GM06990 (cell line): ENCODE results near the gene CCDC85B.

Source experiments
- DNase-seq: peaks from one replicate; pipeline ENCODE4 v3.0.0-alpha.2; 2011; ENCODE audit not compliant: insufficient read length; ENCODE audit errors: extremely low read depth
- H3K27me3 ChIP-seq: replicated peaks from 2 replicates; pipeline ENCODE4 v1.6.0; 2011; ENCODE audit warnings: low read length; ENCODE audit not compliant: control insufficient read depth, insufficient read depth
- H3K36me3 ChIP-seq: 2 replicates; pipeline ENCODE4 v1.5.1; 2011; ENCODE audit warnings: low read length; ENCODE audit not compliant: control insufficient read depth, insufficient read depth
- H3K4me3 ChIP-seq: replicated peaks from 2 replicates; pipeline ENCODE4 v1.5.1; 2011; ENCODE audit warnings: low read depth, mild to moderate bottlenecking, control low read depth, low read length
- CTCF ChIP-seq: IDR thresholded peaks from 2 replicates; pipeline ENCODE4 v1.5.1; 2011; ENCODE audit warnings: low read length, control low read depth, mild to moderate bottlenecking, inconsistent platforms; ENCODE audit not compliant: insufficient read depth, poor library complexity, severe bottlenecking

The CCDC85B gene

DNA sequence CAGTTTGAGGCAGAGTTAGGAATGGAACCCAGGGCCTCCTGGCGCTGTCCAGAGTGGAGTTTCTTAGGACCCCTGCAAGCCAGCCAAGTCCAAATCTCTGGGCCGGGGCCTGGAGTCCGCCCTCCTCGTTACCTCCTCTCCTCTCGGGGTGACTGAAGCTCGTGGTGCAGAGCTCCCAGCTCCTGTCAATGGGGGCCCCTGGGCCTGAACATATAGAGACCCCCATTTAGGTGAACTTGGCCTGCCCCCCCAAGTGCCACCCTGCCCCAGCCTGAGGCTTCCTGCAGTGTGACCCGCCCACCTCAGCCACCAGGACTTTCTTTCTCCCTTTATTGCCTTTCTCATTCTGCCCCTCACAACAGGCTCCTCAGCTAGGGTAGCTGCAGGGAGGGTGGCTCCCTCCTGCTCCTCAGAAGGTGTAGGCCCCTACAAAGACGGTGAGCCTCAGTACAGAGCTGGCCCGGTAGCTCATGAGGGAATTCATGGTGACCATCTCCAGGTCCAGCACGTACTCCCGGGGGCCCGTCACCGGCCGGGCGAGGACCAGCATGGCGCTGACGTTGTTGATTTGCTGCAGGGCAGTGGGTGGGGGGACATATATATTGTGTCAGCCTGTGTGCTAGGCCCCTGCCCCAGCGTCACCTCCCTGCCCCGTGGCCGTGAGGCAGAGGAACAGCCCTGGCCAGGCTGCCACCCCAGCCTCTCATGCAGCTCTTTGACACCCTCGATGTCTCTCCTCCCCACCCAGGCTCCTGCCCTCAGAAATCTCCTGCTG is 23.8 kb upstream of the CCDC85B start:
- no peak for TF ChIP-seq CTCF
- DNase-seq, result no peak
- Histone ChIP-seq H3K36me3 (peaks cover 44% of the 10 kb centered on the region), H3K4me3 (no peak overlapping the region), H3K27me3 (no peaks in the 10 kb centered on the region)

DNA sequence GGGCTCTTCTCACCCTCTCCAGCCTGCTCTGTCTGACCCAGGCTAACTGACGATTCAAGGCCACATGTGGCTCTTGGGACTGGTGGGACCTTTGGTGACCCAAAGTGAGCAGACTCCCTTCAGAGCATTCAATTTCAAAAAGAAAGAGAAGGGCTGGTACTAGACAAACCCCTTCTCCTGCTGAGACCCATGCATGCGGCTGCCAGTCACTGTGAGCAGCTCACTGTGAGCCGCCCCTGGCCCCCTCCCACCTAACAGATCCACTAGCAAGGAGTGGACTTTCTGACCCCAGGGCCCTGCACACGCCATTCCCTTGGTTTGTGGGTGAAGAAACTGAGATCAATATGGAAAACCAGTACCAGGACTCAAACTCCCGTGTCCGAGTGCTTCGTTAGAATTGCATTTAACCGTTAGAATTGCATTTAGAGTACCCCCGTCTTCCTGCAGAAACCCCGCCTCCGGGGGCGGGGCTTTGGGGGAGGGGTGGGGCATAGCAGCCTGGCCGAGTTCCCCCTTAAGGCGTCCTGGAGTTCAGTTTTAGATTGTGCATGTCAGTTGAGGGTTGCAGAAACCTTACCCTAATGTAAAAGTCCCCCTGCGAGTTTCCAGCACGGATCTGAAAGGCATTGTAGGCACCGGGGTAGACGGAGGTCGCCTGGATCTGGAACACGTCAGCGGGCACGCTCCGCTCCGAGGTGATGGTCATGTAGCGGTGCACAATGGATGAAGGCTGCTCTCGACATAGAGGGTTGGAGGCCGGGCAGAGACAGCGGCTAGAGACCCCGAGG is 23.0 kb upstream of the CCDC85B start:
- Histone ChIP-seq H3K4me3 (no peak overlapping the region), H3K36me3 (peaks cover 40% of the 10 kb centered on the region), H3K27me3 (no peaks in the 10 kb centered on the region)
- no peak for DNase-seq
- TF ChIP-seq CTCF, result no peak

GRCh38 chr11:65868076-65868667 is 22.3 kb upstream of the CCDC85B start:
- H3K4me3 ChIP-seq, result no peak overlapping the region
- no peak for TF ChIP-seq CTCF
- H3K27me3 ChIP-seq, result no peaks in the 10 kb centered on the region
- peaks cover 34% of the 10 kb centered on the region for H3K36me3 ChIP-seq
- DNase-seq, result no peak

GRCh38 chr11:65868907-65869306 is 21.6 kb upstream of the CCDC85B start:
- no peak for TF ChIP-seq CTCF
- no peaks in the 10 kb centered on the region for H3K27me3 ChIP-seq
- peaks cover 27% of the 10 kb centered on the region for H3K36me3 ChIP-seq
- no peak for DNase-seq
- H3K4me3 ChIP-seq, result no peak overlapping the region

DNA sequence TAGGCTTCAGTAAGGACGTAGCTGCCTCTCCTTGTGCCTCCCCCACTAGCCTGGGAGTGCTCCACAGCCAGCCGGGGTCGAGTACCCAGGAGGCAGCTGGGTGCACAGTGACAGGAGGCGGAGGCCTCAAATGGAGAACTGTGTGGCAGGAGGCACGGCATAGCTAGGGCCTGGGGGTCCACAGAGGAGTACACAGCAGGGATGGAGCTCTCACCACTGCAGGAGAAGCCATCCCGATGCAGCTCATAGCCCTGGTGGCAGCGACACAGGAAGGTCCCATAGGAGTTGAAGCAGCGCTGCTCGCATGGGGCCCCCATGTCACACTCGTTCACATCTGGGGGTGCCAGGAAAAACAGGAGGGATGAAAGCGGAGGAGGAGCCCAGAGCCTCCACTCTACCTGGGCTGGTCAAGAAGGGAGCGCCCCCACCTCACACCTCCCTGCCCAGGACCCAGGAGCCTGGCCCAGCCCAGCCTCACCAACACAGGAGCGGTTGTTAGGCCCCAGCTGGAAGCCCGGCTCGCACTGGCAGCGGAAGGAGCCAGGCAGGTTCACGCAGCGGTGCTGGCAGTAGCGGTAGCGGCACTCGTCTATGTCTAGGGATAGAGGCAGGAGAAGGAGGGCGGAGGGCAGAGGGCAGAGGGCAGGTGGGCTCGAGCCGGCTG is 20.7 kb upstream of the CCDC85B start:
- no peak for TF ChIP-seq CTCF
- Histone ChIP-seq H3K36me3 (peaks cover 18% of the 10 kb centered on the region), H3K27me3 (no peaks in the 10 kb centered on the region), H3K4me3 (no peak overlapping the region)
- no peak for DNase-seq
